H1 (cell line): Measurements from ENCODE around the gene SOCS7. TPM values are rescaled to one million over a fixed set of nuclear protein-coding genes. Genes with fewer than 3 reads are reported as not detected.

Experiments used
- CTCF ChIA-PET: fragments of 300-600 bp; sonication (Branson Sonifier 250); formaldehyde crosslinking; loops from one replicate; lab custom pipeline; 2021; ENCODE audit not compliant: partially characterized antibody; lab: Charles Lee
- POLR2A ChIA-PET: fragments of 300-600 bp; sonication (Branson Sonifier 250); formaldehyde crosslinking; loops from one replicate; lab custom pipeline; 2021; ENCODE audit warnings: inconsistent platforms; ENCODE audit not compliant: partially characterized antibody; lab: Charles Lee
- DNase-seq, 2 experiments: peaks; one replicate each; pipeline versions ENCODE4 v3.0.0 to v3.0.0-alpha.2; 2010 to 2022; ENCODE audit warnings: low spot score in 2 of 2, low read depth in 1 of 2, mixed read lengths in 1 of 2
- FAIRE-seq: peaks from 2 replicates; lab custom pipeline; 2011; peaks lifted over from hg19 to GRCh38; lab: Jason Lieb, UNC
- H2AFZ ChIP-seq: 2 replicates; pipeline ENCODE4 v1.8.1; 2012; ENCODE audit warnings: low read length, inconsistent platforms
- H2AK5ac ChIP-seq: 2 replicates; pipeline ENCODE4 v1.6.1; 2013; ENCODE audit warnings: low read depth, low read length
- H2BK120ac ChIP-seq: replicated peaks from 2 replicates; pipeline ENCODE3; 2013; ENCODE audit warnings: low read depth, low read length, inconsistent platforms
- H2BK12ac ChIP-seq: 2 replicates; pipeline ENCODE4 v1.6.1; 2013; ENCODE audit warnings: low read depth, low read length
- H2BK15ac ChIP-seq: 2 replicates; pipeline ENCODE4 v1.6.1; 2013; ENCODE audit warnings: low read length
- H2BK20ac ChIP-seq: 2 replicates; pipeline ENCODE4 v1.6.1; 2013; ENCODE audit warnings: low read length
- H2BK5ac ChIP-seq: 2 replicates; pipeline ENCODE4 v1.6.1; 2013; ENCODE audit warnings: low read depth, low read length
- H3K14ac ChIP-seq: 2 replicates; pipeline ENCODE4 v1.6.1; 2013; ENCODE audit warnings: inconsistent platforms; ENCODE audit not compliant: insufficient read length
- H3K18ac ChIP-seq: 2 replicates; pipeline ENCODE4 v1.6.1; 2013; ENCODE audit warnings: low read length; ENCODE audit errors: extremely low read depth
- H3K23ac ChIP-seq: 2 replicates; pipeline ENCODE4 v1.6.1; 2013; ENCODE audit warnings: inconsistent platforms; ENCODE audit not compliant: insufficient read length
- H3K23me2 ChIP-seq: 2 replicates; pipeline ENCODE4 v1.6.1; 2013; ENCODE audit warnings: low read depth, low read length
- H3K27ac ChIP-seq: 2 replicates; pipeline ENCODE4 v1.6.1; 2011; ENCODE audit warnings: low read depth, low read length, inconsistent platforms
- H3K27me3 ChIP-seq, 4 experiments: replicated peaks in 1 of 4; 1 replicate in 1 of 4; 2 replicates in 3 of 4; pipeline versions ENCODE4 v1.6.1 to v1.8.1; 2011 to 2013; ENCODE audit warnings: low read length in 3 of 4, mild to moderate bottlenecking in 3 of 4, inconsistent platforms in 2 of 4, mixed read lengths in 2 of 4, moderate library complexity in 1 of 4; ENCODE audit not compliant: control insufficient read depth in 3 of 4, insufficient read depth in 3 of 4; ENCODE audit errors: extremely low read depth in 1 of 4
- H3K36me3 ChIP-seq, 4 experiments: 2 replicates each; pipeline versions ENCODE4 v1.6.1 to v1.8.1; 2011 to 2013; ENCODE audit warnings: mild to moderate bottlenecking in 4 of 4, low read length in 3 of 4, moderate library complexity in 2 of 4, control low read depth in 1 of 4, inconsistent platforms in 1 of 4; ENCODE audit not compliant: insufficient read depth in 4 of 4, control insufficient read depth in 2 of 4
- H3K4ac ChIP-seq: replicated peaks from 2 replicates; pipeline ENCODE3; 2013; ENCODE audit warnings: low read length, low read depth, mixed read lengths, inconsistent platforms; ENCODE audit not compliant: insufficient read length
- H3K4me1 ChIP-seq, 4 experiments: replicated peaks in 1 of 4; 1 replicate in 1 of 4; 2 replicates in 3 of 4; pipeline versions ENCODE4 v1.6.1 to v1.8.1; 2011 to 2013; ENCODE audit warnings: low read length in 3 of 4, inconsistent platforms in 2 of 4, mixed read lengths in 1 of 4; ENCODE audit not compliant: insufficient read depth in 4 of 4, control insufficient read depth in 3 of 4
- H3K4me2 ChIP-seq, 2 experiments: 2 replicates each; pipeline versions ENCODE4 v1.6.1 to v1.8.1; 2011 to 2013; ENCODE audit warnings: low read depth in 2 of 2, low read length in 2 of 2, control low read depth in 1 of 2, inconsistent platforms in 1 of 2, mild to moderate bottlenecking in 1 of 2; ENCODE audit not compliant: insufficient read depth in 1 of 2
- H3K4me3 ChIP-seq, 4 experiments: fragments of 200-600, 300-600 bp in 1 of 4; sonication (generic), shearing (Covaris generic), sonication (Bioruptor Twin) in 1 of 4; 2 replicates each; pipeline versions ENCODE4 v1.5.1 to v1.8.1; 2011 to 2016; ENCODE audit warnings: low read length in 4 of 4, low read depth in 3 of 4, control low read depth in 2 of 4, inconsistent platforms in 2 of 4, mild to moderate bottlenecking in 2 of 4, mixed read lengths in 1 of 4, moderate library complexity in 1 of 4; ENCODE audit not compliant: insufficient read depth in 2 of 4; ENCODE audit errors: extremely low read depth in 1 of 4
- H3K56ac ChIP-seq: replicated peaks from 2 replicates; pipeline ENCODE3; 2013; ENCODE audit warnings: low read depth, mild to moderate bottlenecking, mixed read lengths, low read length, inconsistent platforms; ENCODE audit not compliant: insufficient read length
- H3K79me1 ChIP-seq: 2 replicates; pipeline ENCODE4 v1.6.1; 2013; ENCODE audit warnings: low read depth, low read length, control low read depth
- H3K79me2 ChIP-seq, 2 experiments: 2 replicates each; pipeline versions ENCODE4 v1.6.1 to v1.8.1; 2012 to 2013; ENCODE audit warnings: low read length in 2 of 2, mild to moderate bottlenecking in 2 of 2, inconsistent platforms in 1 of 2; ENCODE audit not compliant: insufficient read depth in 2 of 2, control insufficient read depth in 1 of 2
- H3K9ac ChIP-seq, 4 experiments: replicated peaks in 1 of 4; 1 replicate in 1 of 4; 2 replicates in 3 of 4; pipeline versions ENCODE4 v1.6.1 to v1.8.1; 2011 to 2013; ENCODE audit warnings: low read depth in 3 of 4, low read length in 3 of 4, control low read depth in 2 of 4, mild to moderate bottlenecking in 2 of 4, moderate library complexity in 2 of 4, inconsistent platforms in 1 of 4; ENCODE audit errors: extremely low read depth in 1 of 4
- H3K9me3 ChIP-seq, 2 experiments: 2 replicates each; pipeline versions ENCODE4 v1.6.1 to v1.8.1; 2012 to 2013; ENCODE audit warnings: mild to moderate bottlenecking in 2 of 2, moderate library complexity in 2 of 2, control low read depth in 1 of 2, inconsistent platforms in 1 of 2, low read depth in 1 of 2, low read length in 1 of 2, mixed read lengths in 1 of 2; ENCODE audit not compliant: insufficient read depth in 2 of 2
- H4K20me1 ChIP-seq, 2 experiments: replicated peaks in 1 of 2; 2 replicates each; pipeline versions ENCODE3 to v1.8.1; 2011 to 2013; ENCODE audit warnings: inconsistent platforms in 2 of 2, low read length in 2 of 2, mild to moderate bottlenecking in 1 of 2; ENCODE audit not compliant: insufficient read depth in 2 of 2, control insufficient read depth in 1 of 2
- H4K5ac ChIP-seq: 2 replicates; pipeline ENCODE4 v1.6.1; 2013; ENCODE audit warnings: low read length, low read depth, mixed read lengths, inconsistent platforms; ENCODE audit not compliant: insufficient read length
- H4K8ac ChIP-seq: 2 replicates; pipeline ENCODE4 v1.8.0; 2013; ENCODE audit warnings: mild to moderate bottlenecking, moderate library complexity, low read length, inconsistent platforms; ENCODE audit not compliant: insufficient read depth; ENCODE audit errors: extremely low read depth
- H4K91ac ChIP-seq: replicated peaks from 2 replicates; pipeline ENCODE3; 2013; ENCODE audit warnings: low read length, mixed read lengths, inconsistent platforms; ENCODE audit not compliant: insufficient read length
- ASH2L ChIP-seq: fragments of 200-600, 300-600 bp; sonication (generic); IDR thresholded peaks from one replicate; pipeline ENCODE4 v1.7.1; 2017; ENCODE audit warnings: low read length
- CHD2 ChIP-seq: IDR thresholded peaks from 2 replicates; pipeline ENCODE4 v1.6.1; 2012; ENCODE audit warnings: low read length, improper control_type of control experiment
- CREB1 ChIP-seq: IDR thresholded peaks from 2 replicates; pipeline ENCODE4 v1.6.1; 2012; ENCODE audit warnings: inconsistent platforms
- NANOG ChIP-seq: IDR thresholded peaks from 2 replicates; pipeline ENCODE4 v1.6.1; 2011; ENCODE audit warnings: low read length, low read depth, mild to moderate bottlenecking, inconsistent platforms; ENCODE audit not compliant: insufficient read depth, poor library complexity, severe bottlenecking
- YY1 ChIP-seq: IDR thresholded peaks from 2 replicates; pipeline ENCODE4 v1.6.1; 2011; ENCODE audit warnings: low read depth, mild to moderate bottlenecking, low read length
- WGBS, 2 experiments: shearing (Covaris generic) in 1 of 2; methylation state at CpG; one replicate each; pipeline versions ENCODE4 v1.1.6 to v1.1.7; 2013 to 2015; ENCODE audit warnings: low lambda C conversion rate in 2 of 2, mixed read lengths in 2 of 2, inconsistent platforms in 1 of 2, low coverage in 1 of 2, missing lambda C conversion rate in 1 of 2; ENCODE audit not compliant: insufficient replicate concordance in 2 of 2, insufficient coverage in 1 of 2, insufficient read length in 1 of 2; ENCODE audit errors: extremely low coverage in 1 of 2, missing lambda C conversion rate in 1 of 2; 5-methylcytosine and 5-hydroxymethylcytosine counted together
- polyA plus RNA-seq, 7 experiments: library from polyadenylated mRNA; depleted of rRNA in 3 of 7; stranded (reverse) in 5 of 7; unstranded in 2 of 7; fragments of >200 nt in 5 of 7; fragments of 200-250 nt in 2 of 7; gene quantifications; 1 replicate in 5 of 7; 2 replicates in 1 of 7; 4 replicates in 1 of 7; pipeline versions ENCODE4 v1.2.1 to v1.2.3, GENCODE V29; 2011 to 2013; ENCODE audit warnings: missing spikeins in 2 of 7, mixed read lengths in 2 of 7
- total RNA-seq: library from RNA; stranded (reverse); fragmentation: NEBNext Ultra II Directional; extraction: Animal tissue kit (Norgen Biotek cat#: 25700); gene quantifications from 2 replicates; pipeline ENCODE4 v1.2.1, GENCODE V29; 2021

SOCS7 gene
- total and polyA plus RNA-seq, 2 of the 8 experiments (the other 6 are each of a cell fraction or from before 2014, with no cell fraction given): 13.5 to 26.9 TPM

- Histone ChIP-seq H3K4ac (no peak overlapping the region), H2BK12ac (no peak overlapping the region), H2BK15ac (0 out of 2 replicates have a peak overlapping the region, but pooled peaks have one; percentile 47), H4K8ac (peak overlapping the region; percentile 53; the same call in 1 of the 2 replicates), H3K14ac (no peak overlapping the region), H3K36me3 (no peaks in the 10 kb centered on the region), H4K5ac (no peak overlapping the region), H3K18ac (peak overlapping the region; percentile 0; the same call in 1 of the 2 replicates), H2AK5ac (no peak overlapping the region), H3K56ac (no peak overlapping the region), H3K9me3 (no peaks in the 10 kb centered on the region), H2BK20ac (peak overlapping the region; percentile 8; the same call in 1 of the 2 replicates), H3K27ac (no peak overlapping the region), H3K27me3 (no peaks in the 10 kb centered on the region), H3K23me2 (no peaks in the 10 kb centered on the region), H3K79me2 (no peaks in the 10 kb centered on the region), H2BK5ac (peak overlapping the region; percentile 26; the same call in 1 of the 2 replicates), H3K4me2 (peak overlapping the region; percentile 10 to 38; a peak in 3 of 4 replicates), H3K23ac (no peak overlapping the region), H2AFZ (no peak overlapping the region), H3K4me1 (peaks cover 0 to 9% (median 3%) of the 10 kb centered on the region in 4 experiments; a peak in 3 of 7 replicates), H3K4me3 (no peak overlapping the region), H3K79me1 (no peaks in the 10 kb centered on the region), H2BK120ac (peak overlapping the region; percentile 66), H4K91ac (no peak overlapping the region), H4K20me1 (no peaks in the 10 kb centered on the region), H3K9ac (no peak overlapping the region)
- peak in 1 of 2 experiments; percentile 17 for DNase-seq
- TF ChIP-seq NANOG (peak; percentile 59), CREB1 (no peak), CHD2 (no peak), ASH2L (no peak), YY1 (0 out of 2 replicates have a peak, but pooled peaks have one; percentile 20)
- POLR2A ChIA-PET: interaction anchor here (0.7 to 1.9 kb wide), 6 partner anchors 9 to 75 kb away, joined by 3 to 8 read pairs (median 3); partner anchors contain the start of gene SOCS7
- WGBS, 2 experiments: 60% methylated on average over 5 of the region's 5 CpGs; no CpG with 5 or more reads in 1 of the 2 experiments
- CTCF ChIA-PET: interaction anchor here (0.9 to 25.7 kb wide), 9 partner anchors 9 to 78 kb away, joined by 3 to 400 read pairs (median 4); partner anchors contain the start of genes ARHGAP23 and SOCS7
- no peak for FAIRE-seq
Measured at GRCh38 chr17:38341035-38341721, 10.5 kb upstream of the SOCS7 start.
